GM03348 (cell line): Measurements from ENCODE around the gene HSD11B1.

Experiments
- DNase-seq: peaks from one replicate; pipeline ENCODE4 v3.0.0; 2012; ENCODE audit warnings: low spot score

HSD11B1 gene

DNA sequence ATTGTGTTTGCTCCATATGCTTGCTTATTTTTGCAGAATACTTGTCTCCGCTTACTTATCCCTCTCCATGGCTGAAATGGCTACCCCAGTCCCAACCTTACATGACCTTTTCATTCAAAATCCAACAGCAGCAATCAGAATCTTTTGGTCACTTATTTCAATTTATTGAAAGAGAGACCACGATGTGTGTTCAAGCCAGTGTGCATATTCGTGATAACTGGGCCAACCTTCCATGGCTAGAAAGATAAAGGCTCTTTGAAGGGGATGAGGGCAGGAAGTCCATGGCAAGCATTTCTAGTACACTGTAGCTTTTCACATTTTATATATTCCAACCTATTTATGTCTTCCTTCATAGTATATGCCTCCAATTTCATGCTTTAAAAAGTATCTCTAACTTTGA lies 23.1 kb downstream of the HSD11B1 start:
- DNase-seq, result no peak

- no peak for DNase-seq
These were observed 23.8 kb downstream of the HSD11B1 start for GRCh38 chr1:209728466-209728865.

- no peak for DNase-seq
These were observed 24.8 kb downstream of the HSD11B1 start for GRCh38 chr1:209729436-209729835.

- DNase-seq, result no peak
These were observed 28.1 kb downstream of the HSD11B1 start for GRCh38 chr1:209732725-209733124.

- peak; percentile 31 for DNase-seq
These were observed 29.0 kb downstream of the HSD11B1 start for GRCh38 chr1:209733409-209734192.

- no peak for DNase-seq
These were observed 32.0 kb downstream of the HSD11B1 start for GRCh38 chr1:209736490-209737117.

DNA sequence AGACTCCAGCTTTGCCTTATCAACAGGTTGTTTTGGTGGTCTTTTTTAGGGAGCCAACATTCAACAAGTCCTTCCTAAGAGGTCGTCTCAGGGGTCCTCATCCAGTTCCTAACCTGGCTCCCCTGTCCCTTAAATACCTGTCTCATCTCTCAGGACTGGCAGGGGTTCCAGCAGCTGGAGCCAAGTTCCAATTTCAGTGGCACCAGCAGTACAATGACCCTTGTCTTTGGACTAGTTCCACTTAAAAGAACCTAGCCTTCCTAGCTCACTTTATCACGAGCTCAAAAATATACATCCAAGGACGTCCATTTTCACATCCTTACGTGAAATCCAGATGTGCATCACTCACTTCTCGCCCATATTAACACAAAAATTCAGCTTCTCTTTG lies 32.5 kb downstream of the HSD11B1 start:
- DNase-seq, result no peak

DNA sequence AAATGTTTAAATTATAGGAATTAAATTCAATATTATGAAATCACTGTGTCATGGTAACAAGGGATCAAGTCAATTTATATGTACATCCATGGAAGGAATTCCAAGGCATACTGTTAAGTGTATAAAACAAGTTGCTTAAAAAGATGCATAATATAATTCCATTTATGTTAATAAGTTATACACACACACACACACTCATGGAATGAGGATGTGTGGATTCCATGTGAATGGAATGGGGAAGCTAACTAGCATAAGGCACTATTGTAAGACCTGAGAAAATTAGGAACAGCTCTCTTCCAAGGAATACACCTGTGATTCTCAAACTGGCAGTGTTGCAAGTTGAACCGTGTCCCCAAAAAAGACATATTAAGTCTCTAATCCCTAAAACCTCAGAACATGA lies 33.6 kb downstream of the HSD11B1 start:
- no peak for DNase-seq

DNA sequence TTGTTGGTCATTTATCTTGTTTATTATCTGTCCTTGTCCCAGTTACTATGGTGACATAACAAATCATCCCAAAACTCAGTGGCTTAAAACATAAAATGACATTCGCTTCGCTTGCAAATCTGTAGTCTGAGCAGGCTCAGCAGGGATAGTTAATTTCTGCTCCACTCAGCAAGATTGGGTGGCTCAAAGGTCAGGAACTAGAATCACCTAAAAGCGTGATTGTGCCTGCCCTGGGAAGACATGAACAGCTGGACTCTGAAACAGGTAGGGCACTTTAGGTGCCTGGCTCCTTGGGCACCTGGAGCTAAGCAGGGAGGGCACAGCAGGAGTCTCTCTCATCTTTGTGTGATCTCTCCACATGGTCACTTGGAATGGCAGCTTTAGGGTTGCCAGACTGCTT lies 36.5 kb downstream of the HSD11B1 start:
- DNase-seq, result no peak

GRCh38 chr1:209741889-209742288 lies 37.2 kb downstream of the HSD11B1 start:
- DNase-seq, result no peak

- DNase-seq, result peak; percentile 78
These were observed 37.9 kb downstream of the HSD11B1 start for GRCh38 chr1:209742409-209743144.

DNA sequence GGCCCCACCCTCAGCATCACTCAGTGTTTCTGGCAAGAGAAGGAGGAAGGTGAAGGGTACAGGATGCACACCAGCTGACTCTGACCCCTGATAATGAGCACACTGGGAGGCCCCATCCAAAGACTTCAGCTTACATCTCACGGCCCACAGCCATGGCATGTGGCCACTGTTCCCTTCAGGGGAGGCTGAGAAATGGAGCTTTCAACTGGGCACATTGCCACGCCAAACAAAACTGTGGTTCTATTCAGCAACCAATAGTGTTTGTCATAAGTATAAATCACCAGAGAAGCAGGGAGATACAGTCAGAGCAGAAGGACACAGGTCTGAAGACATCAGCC lies 38.5 kb downstream of the HSD11B1 start:
- peak; percentile 27 for DNase-seq

GRCh38 chr1:209746451-209747165 lies 42.0 kb downstream of the HSD11B1 start:
- DNase-seq, result no peak

DNA sequence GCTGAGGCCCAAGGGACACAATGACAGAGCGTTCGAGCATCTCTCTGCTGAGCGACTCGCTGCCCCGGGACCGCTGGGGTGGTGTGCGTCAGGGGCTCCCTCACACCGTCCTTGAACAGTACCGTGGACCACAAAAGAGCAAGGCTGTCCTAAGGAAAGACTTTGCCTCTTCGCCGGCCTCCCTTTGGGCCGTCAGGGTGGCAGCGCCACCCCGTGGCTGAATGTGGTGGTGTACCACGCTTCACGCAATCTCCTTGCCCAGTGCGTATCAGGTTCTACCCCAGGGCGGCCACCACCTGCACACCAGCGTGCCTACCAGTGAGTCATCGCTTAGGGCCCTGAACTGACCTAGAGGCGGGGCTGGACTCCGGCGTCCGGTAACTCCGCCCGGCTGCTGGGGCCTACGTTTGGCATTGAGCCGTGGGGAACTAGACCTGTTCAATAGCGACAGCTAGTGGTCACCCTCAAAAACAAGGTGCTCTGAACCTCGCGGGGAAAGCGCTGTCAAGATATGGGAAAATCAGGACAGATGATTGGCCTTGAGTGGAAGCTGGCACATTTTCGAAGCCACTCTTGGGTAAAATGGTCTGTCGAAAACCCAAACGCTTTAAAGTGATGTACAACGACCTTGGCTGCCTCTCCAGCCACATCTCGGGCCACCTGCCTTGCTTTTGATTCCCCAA lies 43.1 kb downstream of the HSD11B1 start:
- DNase-seq, result peak; percentile 90

- no peak for DNase-seq
These were observed 44.0 kb downstream of the HSD11B1 start for GRCh38 chr1:209748620-209749019.

- DNase-seq, result no peak
These were observed 44.6 kb downstream of the HSD11B1 start for GRCh38 chr1:209749205-209749604.

DNA sequence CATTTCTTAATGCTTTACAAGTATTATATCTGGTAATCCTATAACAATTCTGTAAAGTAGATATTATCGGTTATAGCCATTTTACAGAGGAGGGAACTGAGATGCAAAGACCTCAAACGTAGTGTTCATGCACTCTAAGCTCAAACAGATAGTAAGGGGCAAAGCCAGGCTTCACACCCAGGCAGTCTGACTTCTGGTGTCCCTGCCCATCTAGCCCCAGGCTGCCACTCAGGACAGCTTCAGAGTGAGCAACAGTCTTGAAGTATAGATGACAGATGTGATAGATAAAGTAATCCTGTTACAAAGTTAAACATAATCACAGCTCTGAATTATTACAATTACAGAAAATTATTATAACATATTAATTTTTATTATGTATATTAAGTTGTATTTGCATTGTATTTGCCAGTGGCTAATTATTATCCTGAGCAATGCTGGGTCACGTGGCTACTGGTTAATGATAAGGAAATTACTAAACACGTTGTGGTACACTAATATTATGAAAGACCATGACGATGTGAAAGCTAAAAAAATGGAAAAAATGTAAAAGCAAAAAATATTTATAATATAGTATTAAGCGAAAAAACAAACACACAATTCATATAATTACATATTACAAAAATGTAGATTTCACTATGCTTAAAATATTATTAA lies 45.2 kb downstream of the HSD11B1 start:
- DNase-seq, result no peak

DNA sequence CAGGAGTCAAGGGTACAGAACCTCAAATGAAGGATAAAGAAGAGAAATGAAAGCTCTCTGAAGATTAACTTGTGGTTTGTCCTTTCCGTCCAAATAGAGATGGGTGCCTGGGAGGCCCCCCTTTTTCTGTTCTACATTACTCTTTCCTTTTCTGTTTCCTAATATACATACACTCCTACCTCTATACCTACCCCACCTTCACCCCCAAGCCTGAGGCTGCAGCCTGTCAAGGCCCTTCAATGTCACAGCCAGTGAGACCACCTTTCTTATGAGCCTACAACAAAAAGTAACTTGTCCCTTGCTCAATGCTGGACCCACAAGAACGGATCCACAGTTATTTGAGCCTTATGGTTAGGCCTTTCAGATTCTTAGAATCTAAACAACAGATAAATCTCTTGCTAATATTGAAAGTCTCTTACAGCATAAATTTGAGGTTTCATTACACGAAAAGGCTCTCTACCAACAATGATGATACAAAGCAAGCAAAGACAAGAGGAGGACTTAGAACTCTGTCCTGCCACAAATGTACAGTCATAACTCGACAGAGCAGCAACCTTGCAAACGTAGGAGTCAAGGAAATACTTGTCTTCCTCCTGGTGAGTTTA lies 47.1 kb downstream of the HSD11B1 start:
- DNase-seq, result no peak

DNA sequence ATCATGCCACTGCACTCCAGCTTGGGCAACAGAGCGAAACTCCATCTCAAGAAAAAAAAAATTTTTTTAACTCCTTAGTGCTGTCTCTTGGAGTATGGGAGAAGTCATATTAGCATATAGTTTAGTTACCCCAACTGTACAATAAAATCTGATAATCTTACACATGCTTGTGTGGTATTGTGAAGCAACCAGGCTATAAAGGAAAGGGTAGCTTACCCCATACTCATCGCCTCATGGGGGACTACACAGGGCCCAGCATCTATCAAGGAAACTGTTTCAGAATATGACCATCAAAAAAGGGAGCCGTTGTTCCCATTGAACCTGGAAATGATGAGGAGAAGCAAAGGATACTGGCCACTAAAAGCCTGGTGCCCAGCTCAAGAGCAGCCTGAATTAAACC lies 48.2 kb downstream of the HSD11B1 start:
- no peak for DNase-seq

GRCh38 chr1:209755256-209755655 lies 50.6 kb downstream of the HSD11B1 start:
- no peak for DNase-seq
